MCF 10A (cell line): Measurements from ENCODE around the gene MAD1L1. TPM values are rescaled to one million over a fixed set of nuclear protein-coding genes. Genes with fewer than 3 reads are reported as not detected.

ENCODE experiments used
- BruUV-seq: library from RNA; stranded (reverse); fragments of 400-500 nt; replicated peaks from 2 replicates; lab custom pipeline; 2021; lab: Mats Ljungman, UMichigan
- CTCF ChIA-PET: fragments of 300-600 bp; sonication (Branson Sonifier 250); formaldehyde crosslinking; extraction: SDS; loops from one replicate; lab custom pipeline; 2021; ENCODE audit warnings: antibody characterized with exemption, inconsistent platforms; lab: Yijun Ruan, JAX
- POLR2A ChIA-PET: fragments of 300-600, 350-650 bp; sonication (Branson Sonifier 250); formaldehyde crosslinking; extraction: SDS; loops from one replicate; lab custom pipeline; 2020; ENCODE audit warnings: antibody characterized with exemption, inconsistent platforms; lab: Yijun Ruan, JAX
- DNase-seq: peaks from one replicate; pipeline ENCODE4 v3.0.0-alpha.2; 2018; ENCODE audit not compliant: unreplicated experiment
- H3K27ac Mint-ChIP-seq: one replicate; pipeline ENCODE4 v1.8.0; 2022; ENCODE audit warnings: mild to moderate bottlenecking, low read depth, mixed read lengths; ENCODE audit not compliant: unreplicated experiment
- H3K27me3 Mint-ChIP-seq: one replicate; pipeline ENCODE4 v1.8.0; 2022; ENCODE audit warnings: mixed read lengths; ENCODE audit not compliant: insufficient read depth, unreplicated experiment
- H3K36me3 Mint-ChIP-seq: one replicate; pipeline ENCODE4 v1.8.0; 2022; ENCODE audit warnings: mild to moderate bottlenecking, moderate library complexity, mixed read lengths; ENCODE audit not compliant: insufficient read depth, unreplicated experiment
- H3K4me1 Mint-ChIP-seq: one replicate; pipeline ENCODE4 v1.8.0; 2022; ENCODE audit warnings: mixed read lengths; ENCODE audit not compliant: insufficient read depth, unreplicated experiment
- H3K4me3 Mint-ChIP-seq: one replicate; pipeline ENCODE4 v1.8.0; 2022; ENCODE audit warnings: mild to moderate bottlenecking, moderate library complexity, mixed read lengths; ENCODE audit not compliant: unreplicated experiment
- H3K9me3 Mint-ChIP-seq: one replicate; pipeline ENCODE4 v1.8.0; 2022; ENCODE audit warnings: mixed read lengths; ENCODE audit not compliant: unreplicated experiment
- intact Hi-C: fragments of 100-400 bp; cut with micrococcal nuclease; formaldehyde crosslinking; loops from 2 replicates; pipeline ENCODE4 v1.14.1; 2022
- total RNA-seq: library from RNA; stranded (reverse); gene quantifications from 2 replicates; pipeline ENCODE4 v1.2.3, GENCODE V29; 2022
- TF ChIP-seq, protein P1 (sequence below): fragments of 200-600 bp; IDR thresholded peaks from one replicate; pipeline ENCODE4 v1.8.0; 2022; ENCODE audit warnings: antibody characterized with exemption, mild to moderate bottlenecking; ENCODE audit not compliant: unreplicated experiment

The MAD1L1 gene
- total RNA-seq, 1 experiment from 2014 or later, result 25.2 TPM

DNA sequence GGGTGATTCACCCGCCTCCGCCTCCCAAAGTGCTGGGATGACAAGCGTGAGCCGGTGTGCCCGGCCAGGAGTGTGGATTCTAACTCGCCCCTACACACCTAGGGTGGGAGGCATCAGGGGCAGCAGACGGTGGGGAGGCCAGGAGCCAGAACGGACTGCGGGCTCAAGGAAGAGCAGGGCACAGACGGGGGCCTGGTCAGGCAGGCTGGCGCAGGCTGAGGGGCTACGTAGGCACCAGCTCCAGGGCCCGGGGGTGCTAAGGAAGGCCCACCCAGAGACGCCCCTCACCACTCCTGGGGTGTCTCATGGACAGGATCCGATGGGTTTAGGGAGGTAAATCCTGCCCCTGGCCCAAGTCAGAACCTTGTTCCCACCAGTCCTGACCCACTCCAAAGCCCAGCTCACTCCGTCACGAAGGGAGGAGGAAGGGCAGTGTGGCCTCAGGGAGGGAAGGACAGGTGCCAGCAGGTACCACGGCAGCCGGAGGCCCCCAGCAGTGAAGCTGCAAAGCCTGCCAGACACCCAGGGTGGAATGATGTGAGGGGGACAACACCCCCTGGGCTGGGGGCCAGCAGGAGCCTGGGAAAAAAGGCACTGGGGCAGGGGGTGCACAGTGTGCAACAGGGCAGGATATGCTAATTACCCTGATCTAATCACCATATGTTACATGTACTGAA, 251.4 kb downstream of the MAD1L1 start:
- peaks cover 26% of the 10 kb centered on the region for H3K36me3 Mint-ChIP-seq

GRCh38 chr7:1979591-1980560, 252.9 kb downstream of the MAD1L1 start:
- Mint-ChIP-seq H3K36me3 (peaks cover 19% of the 10 kb centered on the region), H3K4me1 (no peaks in the 10 kb centered on the region), H3K9me3 (no peaks in the 10 kb centered on the region), H3K27me3 (no peaks in the 10 kb centered on the region), H3K4me3 (no peak overlapping the region), H3K27ac (no peak overlapping the region)
- ChIA-PET POLR2A (no interaction called here), CTCF (interaction anchor here (0.6 kb wide), 1 partner anchor 163 kb away, joined by 4 read pairs; no protein-coding TSS in a partner anchor)
- TF ChIP-seq, protein P1, sequence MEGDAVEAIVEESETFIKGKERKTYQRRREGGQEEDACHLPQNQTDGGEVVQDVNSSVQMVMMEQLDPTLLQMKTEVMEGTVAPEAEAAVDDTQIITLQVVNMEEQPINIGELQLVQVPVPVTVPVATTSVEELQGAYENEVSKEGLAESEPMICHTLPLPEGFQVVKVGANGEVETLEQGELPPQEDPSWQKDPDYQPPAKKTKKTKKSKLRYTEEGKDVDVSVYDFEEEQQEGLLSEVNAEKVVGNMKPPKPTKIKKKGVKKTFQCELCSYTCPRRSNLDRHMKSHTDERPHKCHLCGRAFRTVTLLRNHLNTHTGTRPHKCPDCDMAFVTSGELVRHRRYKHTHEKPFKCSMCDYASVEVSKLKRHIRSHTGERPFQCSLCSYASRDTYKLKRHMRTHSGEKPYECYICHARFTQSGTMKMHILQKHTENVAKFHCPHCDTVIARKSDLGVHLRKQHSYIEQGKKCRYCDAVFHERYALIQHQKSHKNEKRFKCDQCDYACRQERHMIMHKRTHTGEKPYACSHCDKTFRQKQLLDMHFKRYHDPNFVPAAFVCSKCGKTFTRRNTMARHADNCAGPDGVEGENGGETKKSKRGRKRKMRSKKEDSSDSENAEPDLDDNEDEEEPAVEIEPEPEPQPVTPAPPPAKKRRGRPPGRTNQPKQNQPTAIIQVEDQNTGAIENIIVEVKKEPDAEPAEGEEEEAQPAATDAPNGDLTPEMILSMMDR, result no peak
- no peak for DNase-seq
- BruUV-seq, result no TSS peak
- intact Hi-C loops, result no loop called here

More for the DNA sequence above, 251.4 kb downstream of the MAD1L1 start:
- Mint-ChIP-seq H3K27me3 (no peaks in the 10 kb centered on the region), H3K27ac (no peak overlapping the region), H3K4me1 (no peaks in the 10 kb centered on the region), H3K4me3 (no peak overlapping the region), H3K9me3 (no peaks in the 10 kb centered on the region)
- DNase-seq, result no peak
- BruUV-seq, result no TSS peak
- ChIA-PET CTCF (interaction anchor here (0.7 kb wide), 1 partner anchor 140 kb away, joined by 3 read pairs; no protein-coding TSS in a partner anchor), POLR2A (no interaction called here)
- TF ChIP-seq, protein P1, result no peak
- intact Hi-C loops, result no loop called here

DNA sequence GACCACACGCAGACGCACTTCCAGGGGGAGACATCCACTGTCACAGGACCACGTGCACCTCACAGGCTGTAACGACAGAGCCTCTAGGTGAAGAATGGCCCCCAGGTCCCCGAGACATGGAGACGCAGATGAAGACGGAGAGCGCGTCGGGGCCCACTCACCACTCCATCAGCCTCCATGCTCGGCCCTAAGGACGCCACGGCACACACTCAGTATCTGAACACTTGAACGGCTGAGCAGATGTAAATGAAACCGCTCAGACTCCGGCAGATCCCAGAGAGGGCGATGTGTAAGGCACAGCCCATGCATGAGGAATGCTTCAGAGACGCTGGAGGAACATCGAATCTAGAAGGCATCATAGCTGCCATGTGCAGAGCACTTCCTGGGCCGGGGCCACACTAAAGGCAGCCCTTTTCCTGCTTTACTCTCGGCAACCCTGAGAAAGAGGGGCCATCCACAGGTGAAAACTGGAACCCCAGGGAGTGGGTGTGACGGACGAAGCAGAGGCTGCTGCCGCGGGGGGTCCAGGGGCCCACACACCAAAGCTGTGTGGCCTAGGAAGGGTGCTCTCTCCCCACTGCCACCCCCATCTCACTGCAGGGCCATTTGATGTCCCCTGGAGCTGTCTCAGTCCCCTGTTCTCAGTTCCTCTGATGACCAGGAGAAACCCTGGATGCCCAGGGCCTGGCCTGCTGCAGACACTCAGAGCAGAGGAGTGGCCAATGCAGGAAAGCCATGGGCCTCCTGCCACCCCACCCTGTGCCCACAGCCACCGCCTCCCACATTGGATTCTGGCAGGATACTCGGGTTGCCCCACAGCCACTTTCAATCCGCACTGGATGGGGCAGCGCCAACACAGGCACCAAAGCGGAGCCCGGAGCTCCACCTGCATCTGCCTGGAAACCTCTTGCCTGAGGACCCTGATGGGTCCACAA, 253.8 kb downstream of the MAD1L1 start:
- H3K4me1 Mint-ChIP-seq, result no peaks in the 10 kb centered on the region
- ChIA-PET CTCF (interaction anchor here (0.6 kb wide), 1 partner anchor 162 kb away, joined by 4 read pairs; no protein-coding TSS in a partner anchor), POLR2A (no interaction called here)
- no peaks in the 10 kb centered on the region for H3K27me3 Mint-ChIP-seq
- H3K27ac Mint-ChIP-seq, result no peak overlapping the region
- no peak for DNase-seq
- BruUV-seq, result no TSS peak
- H3K4me3 Mint-ChIP-seq, result no peak overlapping the region
- TF ChIP-seq, protein P1, result no peak
- peaks cover 19% of the 10 kb centered on the region for H3K36me3 Mint-ChIP-seq
- intact Hi-C loops, result no loop called here
- H3K9me3 Mint-ChIP-seq, result no peaks in the 10 kb centered on the region
